ENCODE measurements around the gene GPR26. TPM values are rescaled to one million over a fixed set of nuclear protein-coding genes. Genes with fewer than 3 reads are reported as not detected.

The GPR26 gene
- total RNA-seq, 4 donors from 2014 or later = not detected

- no peak for TF ChIP-seq CTCF (IDR thresholded peaks at IDR 0.05; ENCODE audit: low read depth)
Observed at GRCh38 chr10:123720536-123720935, 54.4 kb downstream of the GPR26 start.

- TF ChIP-seq CTCF (IDR thresholded peaks at IDR 0.05; ENCODE audit: low read depth) = no peak
Observed at GRCh38 chr10:123721441-123722049, 55.4 kb downstream of the GPR26 start.

- no peak for TF ChIP-seq CTCF (IDR thresholded peaks at IDR 0.05; ENCODE audit: low read depth)
Observed at GRCh38 chr10:123722351-123722750, 56.2 kb downstream of the GPR26 start.

GRCh38 chr10:123724747-123725146 is 58.6 kb downstream of the GPR26 start:
- no peak for TF ChIP-seq CTCF (IDR thresholded peaks at IDR 0.05; ENCODE audit: low read depth)

GRCh38 chr10:123726381-123726780 is 60.2 kb downstream of the GPR26 start:
- TF ChIP-seq CTCF (IDR thresholded peaks at IDR 0.05; ENCODE audit: low read depth) = no peak

GRCh38 chr10:123726836-123727235 is 60.7 kb downstream of the GPR26 start:
- TF ChIP-seq CTCF (IDR thresholded peaks at IDR 0.05; ENCODE audit: low read depth) = no peak

GRCh38 chr10:123729523-123729922 is 63.4 kb downstream of the GPR26 start:
- no peak for TF ChIP-seq CTCF (IDR thresholded peaks at IDR 0.05; ENCODE audit: low read depth)
